ENCODE measurements around the gene ECSCR.

- TF ChIP-seq CTCF (conservative IDR thresholded peaks at IDR 0.05 in 1 of 2, IDR thresholded peaks at IDR 0.05 in 1 of 2; ENCODE audit: extremely low read depth in 1 of 2, insufficient read depth in 1 of 2, low read depth in 1 of 2, low read length in 2 of 2) (no peak), EZH2 (IDR thresholded peaks at IDR 0.05; ENCODE audit: borderline replicate concordance, low read length) (no peak)
Observed at GRCh38 chr5:139425497-139425896, 37.0 kb downstream of the ECSCR start.

All from mammary epithelial cell (primary cell).